Heart left ventricle (tissue), 16 donors: ENCODE data around the gene LY9. TPM values are rescaled to one million over a fixed set of nuclear protein-coding genes. Genes with fewer than 3 reads are reported as not detected.

ENCODE experiments used
- ATAC-seq, 4 donors: fragments of 200-7000 bp; cut with Tn5 transposase; one replicate each; pipeline ENCODE4 v1.9.1; 2020 to 2022; ENCODE audit warnings: moderate library complexity in 4 of 4, mild to moderate bottlenecking in 3 of 4, moderate number of reproducible peaks in 1 of 4
- DNase-seq, 5 donors: peaks; one replicate each; pipeline ENCODE4 v3.0.0-alpha.2; 2020
- H3K27ac ChIP-seq, 12 donors: fragments of 200-600 bp; sonication (generic) in 4 of 12; one replicate each; pipeline versions ENCODE4 v1.5.0 to v1.8.0; 2016 to 2022; ENCODE audit warnings: mild to moderate bottlenecking in 2 of 12
- H3K27me3 ChIP-seq, 9 donors: fragments of 200-600 bp; sonication (generic) in 2 of 9; one replicate each; pipeline versions ENCODE4 v1.5.1 to v1.8.0; 2016 to 2022; ENCODE audit warnings: mild to moderate bottlenecking in 3 of 9
- H3K36me3 ChIP-seq, 9 donors: fragments of 200-600 bp; sonication (generic) in 2 of 9; one replicate each; pipeline versions ENCODE4 v1.5.0 to v1.8.0; 2018 to 2022; ENCODE audit warnings: mild to moderate bottlenecking in 2 of 9
- H3K4me1 ChIP-seq, 12 donors: fragments of 200-600 bp; sonication (generic) in 4 of 12; one replicate each; pipeline versions ENCODE4 v1.5.0 to v1.8.0; 2016 to 2022; ENCODE audit warnings: mild to moderate bottlenecking in 3 of 12
- H3K4me3 ChIP-seq, 12 donors: fragments of 200-600 bp; sonication (generic) in 4 of 12; one replicate each; pipeline versions ENCODE4 v1.5.0 to v1.8.0; 2017 to 2022; ENCODE audit warnings: mild to moderate bottlenecking in 9 of 12, moderate library complexity in 4 of 12
- H3K9me3 ChIP-seq, 12 donors: fragments of 200-600 bp; sonication (generic) in 4 of 12; one replicate each; pipeline versions ENCODE4 v1.5.0 to v1.8.0; 2016 to 2022; ENCODE audit warnings: mild to moderate bottlenecking in 1 of 12
- POLR2A ChIP-seq, 2 donors: fragments of 450-650 bp; IDR thresholded peaks; one replicate each; pipeline ENCODE4 v1.6.1; 2017; ENCODE audit warnings: antibody characterized with exemption in 2 of 2, mild to moderate bottlenecking in 2 of 2, moderate library complexity in 2 of 2
- WGBS, 4 donors: extraction: QIAGEN DNeasy Blood & Tissue Kit in 2 of 4; methylation state at CpG; one replicate each; pipeline versions ENCODE4 v1.1.5 to v1.1.7; 2013 to 2018; 5-methylcytosine and 5-hydroxymethylcytosine counted together
- intact Hi-C, 10 donors: fragments of 100-400 bp; cut with DNase I; formaldehyde crosslinking; loops; one replicate each; pipeline versions ENCODE4 v1.11.1 to v1.14.2; 2022
- polyA plus RNA-seq, 2 donors: library from polyadenylated mRNA; stranded (reverse); fragments of 200-250 nt; gene quantifications; one replicate each; pipeline ENCODE4 v1.2.3, GENCODE V29; 2013
- total RNA-seq, 9 donors: library from RNA; depleted of rRNA in 2 of 9; stranded (reverse); fragments of >200 nt in 2 of 9; fragmentation: NEBNext Ultra II Directional in 3 of 9; extraction: Animal tissue kit (Norgen Biotek cat#: 25700) in 3 of 9; gene quantifications; one replicate each; pipeline versions ENCODE4 v1.1.0 to v1.2.4, GENCODE V29; 2016 to 2023
- TF ChIP-seq, protein P1 (sequence below), 12 donors: fragments of 200-600 bp; sonication (generic) in 4 of 12; IDR thresholded peaks; one replicate each; pipeline versions ENCODE4 v1.5.0 to v1.8.0; 2018 to 2022; ENCODE audit warnings: antibody characterized with exemption in 12 of 12, mild to moderate bottlenecking in 5 of 12
- donor health status: ischemic (EF 13 %, LVEDD 7.1; RV severe dilation, severe dysfunction).
- donor health status: healthy with polysubstance abuse.
- donor health status: DM: no; HTN: yes; CAD: no.
- donor health status: DM: no; HTN: no; CAD: no.
- donor health status: ischemic (EF 25% LVEDD 6.9; RV normal size, moderate dysfunction).
- donor health status: ischemic (EF 25% LVEDD 5.7; RV mildly dilated, moderate dysfunction).
- donor health status: healthy.
- donor health status: DM: yes; HTN: yes; CAD: no.
- donor health status: ischemic (EF 35%, LVEDD 5.7; RV mildly dilated, moderate dysfunction).
- donor health status: nonischemic (EF 11% LVEDD 7.7; RV severe dilation, severe dysfunction).
- donor health status: DM: yes; HTN: yes; CAD: no.
- donor health status: PGD.
- donor health status: ischemic (EF 29% LVEDD 5.4; RV normal size, mild dysfunction).
- donor health status: nonischemic (EF 23%, LVEDD 6.1; RV moderate dilation, normal function).

The LY9 gene
- total and polyA plus RNA-seq, 11 donors = 0.06 to 2.5 (median 0.33) TPM; not detected in 5

DNA sequence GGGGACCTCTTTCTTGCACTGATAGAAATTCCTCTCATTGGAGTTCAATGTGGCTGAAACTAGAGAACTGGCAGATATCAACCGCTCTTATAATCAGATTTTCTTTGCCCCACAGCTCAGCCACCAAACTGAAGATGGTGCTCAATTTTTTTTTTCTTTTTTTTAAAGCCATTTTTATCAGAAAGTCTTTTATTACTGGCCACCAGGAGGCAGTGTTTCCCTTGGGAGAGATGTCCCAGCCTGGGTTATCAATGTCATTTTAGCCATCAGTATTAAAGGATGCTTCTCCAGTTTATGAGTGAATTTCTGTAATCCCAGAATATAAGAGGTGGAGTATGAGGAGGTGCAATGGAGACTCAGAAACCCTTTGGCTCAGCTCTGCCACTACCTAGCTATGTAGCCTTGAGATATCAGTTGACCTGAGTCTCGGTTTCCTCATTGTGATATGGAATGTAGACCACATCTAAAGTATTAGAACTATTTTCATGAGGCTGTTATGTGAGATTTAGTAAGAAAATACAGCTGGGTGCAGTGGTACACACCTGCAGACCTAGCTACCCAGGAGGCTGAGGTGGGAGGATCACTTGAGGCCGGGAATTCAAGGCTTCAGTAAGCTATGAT, 39.1 kb downstream of the LY9 start:
- H3K36me3 ChIP-seq = no peaks in the 10 kb centered on the region
- WGBS, 4 donors = 75 to 91% (median 83%) methylated on average over 3 of the region's 3 CpGs
- TF ChIP-seq POLR2A (IDR thresholded peaks at IDR 0.05) = no peak
- TF ChIP-seq, protein P1, sequence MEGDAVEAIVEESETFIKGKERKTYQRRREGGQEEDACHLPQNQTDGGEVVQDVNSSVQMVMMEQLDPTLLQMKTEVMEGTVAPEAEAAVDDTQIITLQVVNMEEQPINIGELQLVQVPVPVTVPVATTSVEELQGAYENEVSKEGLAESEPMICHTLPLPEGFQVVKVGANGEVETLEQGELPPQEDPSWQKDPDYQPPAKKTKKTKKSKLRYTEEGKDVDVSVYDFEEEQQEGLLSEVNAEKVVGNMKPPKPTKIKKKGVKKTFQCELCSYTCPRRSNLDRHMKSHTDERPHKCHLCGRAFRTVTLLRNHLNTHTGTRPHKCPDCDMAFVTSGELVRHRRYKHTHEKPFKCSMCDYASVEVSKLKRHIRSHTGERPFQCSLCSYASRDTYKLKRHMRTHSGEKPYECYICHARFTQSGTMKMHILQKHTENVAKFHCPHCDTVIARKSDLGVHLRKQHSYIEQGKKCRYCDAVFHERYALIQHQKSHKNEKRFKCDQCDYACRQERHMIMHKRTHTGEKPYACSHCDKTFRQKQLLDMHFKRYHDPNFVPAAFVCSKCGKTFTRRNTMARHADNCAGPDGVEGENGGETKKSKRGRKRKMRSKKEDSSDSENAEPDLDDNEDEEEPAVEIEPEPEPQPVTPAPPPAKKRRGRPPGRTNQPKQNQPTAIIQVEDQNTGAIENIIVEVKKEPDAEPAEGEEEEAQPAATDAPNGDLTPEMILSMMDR (IDR thresholded peaks at IDR 0.05) = peak; percentile 19 to 70 (median 58)
- H3K4me3 ChIP-seq = no peak overlapping the region
- no peaks in the 10 kb centered on the region for H3K9me3 ChIP-seq
- no peak overlapping the region for H3K27ac ChIP-seq
- H3K4me1 ChIP-seq = peaks cover 0 to 38% (median 0%) of the 10 kb centered on the region in 12 donors
- intact Hi-C loops = loop anchor here (1.0 to 10.0 kb wide), 12 partner anchors 108 to 262 kb away; partner anchors contain the start of genes ITLN2 (in 6 of the 10) and KLHDC9 (in 4 of the 10)
- ATAC-seq = no peak
- peaks cover 0 to 9% (median 0%) of the 10 kb centered on the region in 9 donors for H3K27me3 ChIP-seq
- DNase-seq = peak in 1 of 5 donors; percentile 30

DNA sequence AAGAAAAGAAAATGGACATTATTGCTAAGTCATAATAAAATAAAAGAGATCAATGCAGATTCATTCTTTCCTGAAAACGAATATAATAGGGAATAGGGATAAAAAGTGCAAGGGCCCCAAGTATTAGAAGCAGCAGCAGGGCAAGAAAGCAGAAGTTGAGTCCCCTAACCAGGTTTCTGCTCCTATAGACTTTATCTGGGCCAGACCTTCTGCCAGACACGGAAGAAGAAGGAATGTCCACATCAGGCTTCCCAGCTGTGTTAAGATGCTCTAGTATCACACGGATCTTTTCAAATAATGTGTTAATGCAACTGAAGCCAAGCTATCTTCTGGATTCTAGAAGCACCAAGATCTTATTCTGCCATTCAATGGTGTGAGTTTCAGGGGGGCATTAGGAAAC, 39.8 kb downstream of the LY9 start:
- no peak for DNase-seq
- H3K27me3 ChIP-seq = peaks cover 0 to 9% (median 0%) of the 10 kb centered on the region in 9 donors
- intact Hi-C loops = loop anchor here in 9 of 10 donors (1.0 to 10.0 kb wide), 9 partner anchors 111 to 262 kb away; partner anchors contain the start of genes ITLN2 (in 5 of the 9) and KLHDC9 (in 3 of the 9)
- no peak for ATAC-seq
- H3K27ac ChIP-seq = no peak overlapping the region
- 82 to 88% (median 84%) methylated on average over 3 of the region's 3 CpGs for WGBS, 4 donors
- no peaks in the 10 kb centered on the region for H3K9me3 ChIP-seq
- no peak overlapping the region for H3K4me3 ChIP-seq
- TF ChIP-seq, protein P1 (IDR thresholded peaks at IDR 0.05) = no peak
- no peak for TF ChIP-seq POLR2A (IDR thresholded peaks at IDR 0.05)
- peaks cover 0 to 38% (median 0%) of the 10 kb centered on the region in 12 donors for H3K4me1 ChIP-seq
- no peaks in the 10 kb centered on the region for H3K36me3 ChIP-seq

DNA sequence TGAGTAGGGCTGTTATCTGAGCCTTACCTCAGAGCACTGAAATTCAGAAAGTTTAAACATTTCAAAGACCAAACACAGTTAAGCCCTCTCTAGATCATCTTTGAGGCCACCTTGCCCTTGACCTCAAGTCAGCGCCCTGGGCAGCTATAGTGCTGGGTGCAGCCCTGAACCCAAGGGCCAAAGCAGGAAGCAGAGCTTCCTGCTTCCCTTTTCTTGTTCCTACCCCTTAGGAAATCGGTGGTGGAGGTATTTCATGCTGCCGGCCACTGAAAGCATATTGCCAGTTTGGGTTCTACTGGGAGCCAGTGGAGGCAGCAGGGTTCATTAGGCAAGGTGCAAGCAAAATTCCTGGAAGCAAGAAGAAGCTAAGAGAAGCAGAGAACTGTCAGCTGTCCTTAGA, 40.6 kb downstream of the LY9 start:
- no peak for TF ChIP-seq POLR2A (IDR thresholded peaks at IDR 0.05)
- TF ChIP-seq, protein P1 (IDR thresholded peaks at IDR 0.05) = no peak
- intact Hi-C loops = loop anchor here in 7 of 10 donors (5.0 to 10.0 kb wide), 6 partner anchors 112 to 261 kb away; partner anchors contain the start of genes ITLN2 (in 5 of the 7) and KLHDC9 (in 3 of the 7)
- WGBS, 4 donors = 57 to 64% (median 63%) methylated on average over 3 of the region's 3 CpGs

DNA sequence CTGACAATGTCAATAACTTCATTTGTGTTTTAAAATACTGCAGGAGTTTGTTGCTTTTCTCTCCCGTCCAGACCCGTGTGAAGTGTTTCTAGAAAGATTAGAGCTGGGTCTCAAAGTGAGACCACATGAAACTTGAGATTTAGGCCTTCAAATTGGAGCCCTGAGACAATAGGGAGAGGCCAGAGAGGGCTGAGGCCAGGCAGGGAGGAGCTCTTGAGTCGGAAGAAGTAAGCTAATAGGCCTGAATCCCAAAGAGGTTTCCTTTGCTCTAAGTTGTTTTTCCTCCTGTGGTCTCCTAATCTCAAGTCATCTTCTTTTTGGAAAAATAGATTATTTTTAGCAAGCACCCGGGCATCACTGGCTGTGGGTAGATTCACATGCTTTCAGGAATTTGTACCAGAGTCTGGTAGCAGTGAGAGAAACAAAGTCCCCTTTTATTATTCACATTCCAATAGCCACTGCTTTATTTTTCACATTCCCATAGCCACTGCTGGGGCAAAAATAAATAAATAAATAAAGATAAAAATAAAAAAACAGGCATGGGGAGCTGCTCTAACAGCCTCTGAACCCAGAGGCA, 41.1 kb downstream of the LY9 start:
- ATAC-seq (no peak), DNase-seq (no peak)
- H3K4me1 ChIP-seq = peaks cover 0 to 38% (median 0%) of the 10 kb centered on the region in 12 donors
- no peak overlapping the region for H3K4me3 ChIP-seq
- H3K27me3 ChIP-seq = peaks cover 0 to 5% (median 0%) of the 10 kb centered on the region in 9 donors
- intact Hi-C loops = loop anchor here in 7 of 10 donors (5.0 to 10.0 kb wide), 6 partner anchors 112 to 260 kb away; partner anchors contain the start of genes ITLN2 (in 5 of the 7) and KLHDC9 (in 3 of the 7)
- no peak for TF ChIP-seq POLR2A (IDR thresholded peaks at IDR 0.05)
- TF ChIP-seq, protein P1 (IDR thresholded peaks at IDR 0.05) = no peak
- H3K27ac ChIP-seq = peak overlapping the region in 3 of 12 donors; percentile 7 to 80 (median 34)
- H3K9me3 ChIP-seq = no peaks in the 10 kb centered on the region
- WGBS, 4 donors = 50 to 63% (median 58%) methylated on average over 4 of the region's 4 CpGs
- H3K36me3 ChIP-seq = no peaks in the 10 kb centered on the region

More for the DNA sequence above, 40.6 kb downstream of the LY9 start:
- H3K4me1 ChIP-seq = peaks cover 0 to 38% (median 0%) of the 10 kb centered on the region in 12 donors
- H3K36me3 ChIP-seq = no peaks in the 10 kb centered on the region
- peak overlapping the region in 3 of 12 donors; percentile 5 to 80 (median 34) for H3K27ac ChIP-seq
- no peaks in the 10 kb centered on the region for H3K9me3 ChIP-seq
- H3K27me3 ChIP-seq = peaks cover 0 to 9% (median 0%) of the 10 kb centered on the region in 9 donors
- ATAC-seq (no peak), DNase-seq (no peak)
- no peak overlapping the region for H3K4me3 ChIP-seq
